Activated T-cell treated with anti-CD3 and anti-CD28 coated beads, Interleukin-2, amount 50 U/mL, for 72 hours (primary cell): ENCODE data around the gene GRIK3. TPM values are rescaled to one million over a fixed set of nuclear protein-coding genes. Genes with fewer than 3 reads are reported as not detected.

Experiments
- ATAC-seq, 2 donors: fragments of 150-1000 bp; cut with Tn5 transposase; replicated peaks in 1 of 2; 2 replicates each; pipeline ENCODE4 v1.10.0; 2021; ENCODE audit warnings: moderate library complexity in 2 of 2, mild to moderate bottlenecking in 1 of 2
- DNase-seq, 2 donors: peaks; one replicate each; pipeline ENCODE4 v3.0.0; 2021 to 2022; ENCODE audit warnings: mixed read lengths in 1 of 2
- H3K27ac Mint-ChIP-seq: one replicate; pipeline ENCODE4 v1.8.0; 2022; ENCODE audit warnings: mild to moderate bottlenecking, moderate library complexity, mixed read lengths
- H3K27me3 Mint-ChIP-seq: one replicate; pipeline ENCODE4 v1.8.0; 2022; ENCODE audit warnings: low read depth, mixed read lengths
- H3K36me3 Mint-ChIP-seq, 2 donors: one replicate each; pipeline ENCODE4 v1.8.0; 2022; ENCODE audit warnings: mixed read lengths in 2 of 2, mild to moderate bottlenecking in 1 of 2; ENCODE audit not compliant: insufficient read depth in 2 of 2
- H3K4me1 Mint-ChIP-seq: one replicate; pipeline ENCODE4 v1.8.0; 2022; ENCODE audit warnings: low read depth, mixed read lengths
- H3K4me3 Mint-ChIP-seq, 2 donors: one replicate each; pipeline ENCODE4 v1.8.0; 2022; ENCODE audit warnings: mild to moderate bottlenecking in 2 of 2, mixed read lengths in 2 of 2, moderate library complexity in 2 of 2
- H3K9me3 Mint-ChIP-seq, 2 donors: one replicate each; pipeline ENCODE4 v1.8.0; 2022; ENCODE audit warnings: mixed read lengths in 2 of 2
- total RNA-seq, 2 donors: library from RNA; stranded (reverse); gene quantifications; one replicate each; pipeline ENCODE4 v1.2.3, GENCODE V29; 2022

Gene GRIK3
- total RNA-seq, 2 donors from 2014 or later = not detected

GRCh38 chr1:36951761-36952160 is 82.6 kb downstream of the GRIK3 start:
- Mint-ChIP-seq H3K4me3 (no peak overlapping the region), H3K4me1 (no peaks in the 10 kb centered on the region), H3K36me3 (no peaks in the 10 kb centered on the region), H3K27ac (no peak overlapping the region), H3K27me3 (peaks cover 27% of the 10 kb centered on the region), H3K9me3 (no peaks in the 10 kb centered on the region)
- DNase-seq = no peak
- no peak for ATAC-seq

DNA sequence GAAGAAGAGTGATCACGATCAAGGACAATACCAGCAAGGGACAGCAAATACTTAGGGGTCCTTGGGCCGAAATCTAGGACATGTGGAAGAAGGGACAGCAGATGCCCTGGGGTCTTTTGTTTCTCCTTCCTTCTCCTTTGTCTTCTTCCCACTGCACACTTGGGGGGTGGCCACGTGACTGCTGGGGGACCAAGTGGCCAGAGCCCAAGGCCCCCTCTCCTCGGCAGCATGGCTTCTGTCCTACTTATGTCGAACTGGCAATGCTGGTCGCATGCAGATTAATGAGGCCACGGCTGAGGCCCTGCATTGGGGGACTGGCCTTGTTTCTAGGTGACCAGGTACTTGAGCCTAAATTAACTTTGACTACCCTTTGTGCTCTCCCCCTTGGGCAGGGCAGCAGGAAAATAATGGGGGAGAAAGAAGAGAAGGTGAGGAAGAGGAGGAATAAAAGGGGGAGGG is 83.0 kb downstream of the GRIK3 start:
- Mint-ChIP-seq H3K27me3 (peaks cover 31% of the 10 kb centered on the region), H3K27ac (no peak overlapping the region), H3K4me1 (no peaks in the 10 kb centered on the region), H3K4me3 (no peak overlapping the region), H3K36me3 (no peaks in the 10 kb centered on the region), H3K9me3 (no peaks in the 10 kb centered on the region)
- ATAC-seq (no peak), DNase-seq (no peak)

DNA sequence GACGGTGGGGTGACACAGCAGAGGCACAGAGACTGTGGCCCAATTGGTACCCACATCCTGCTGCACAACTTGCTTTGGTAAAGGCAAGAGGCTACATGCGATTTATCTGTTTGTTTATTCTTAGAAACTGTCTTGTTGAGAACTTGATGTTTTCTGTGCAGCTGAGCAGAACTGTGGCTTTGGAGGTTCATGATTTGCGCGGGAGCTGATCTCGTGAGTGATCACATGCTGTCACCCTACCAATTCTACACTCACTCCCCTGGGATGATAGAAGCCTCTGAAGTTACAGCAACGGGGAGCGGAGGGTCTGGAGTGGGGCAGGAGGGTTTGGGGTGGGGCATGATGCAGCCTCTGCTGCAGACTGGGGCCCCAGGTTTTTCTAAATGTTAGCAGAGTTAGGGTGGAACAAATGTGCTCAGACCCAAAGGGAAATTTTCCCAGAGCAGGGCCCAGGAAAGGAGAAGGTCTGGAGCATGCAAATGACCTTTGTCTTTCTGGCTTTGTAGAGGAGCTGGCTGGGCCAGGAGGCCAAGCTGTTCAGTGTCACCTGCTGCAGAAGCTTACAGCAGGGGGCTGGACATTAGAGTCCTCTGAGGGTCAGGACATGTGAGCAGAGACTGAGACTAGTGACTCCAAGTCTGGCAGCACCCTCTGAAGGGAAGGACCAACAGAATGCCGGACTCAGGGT is 83.6 kb downstream of the GRIK3 start:
- DNase-seq = no peak
- H3K9me3 Mint-ChIP-seq = no peaks in the 10 kb centered on the region
- H3K27me3 Mint-ChIP-seq = peaks cover 31% of the 10 kb centered on the region
- H3K4me3 Mint-ChIP-seq = no peak overlapping the region
- no peak for ATAC-seq
- H3K27ac Mint-ChIP-seq = no peak overlapping the region
- no peaks in the 10 kb centered on the region for H3K36me3 Mint-ChIP-seq
- no peaks in the 10 kb centered on the region for H3K4me1 Mint-ChIP-seq

DNA sequence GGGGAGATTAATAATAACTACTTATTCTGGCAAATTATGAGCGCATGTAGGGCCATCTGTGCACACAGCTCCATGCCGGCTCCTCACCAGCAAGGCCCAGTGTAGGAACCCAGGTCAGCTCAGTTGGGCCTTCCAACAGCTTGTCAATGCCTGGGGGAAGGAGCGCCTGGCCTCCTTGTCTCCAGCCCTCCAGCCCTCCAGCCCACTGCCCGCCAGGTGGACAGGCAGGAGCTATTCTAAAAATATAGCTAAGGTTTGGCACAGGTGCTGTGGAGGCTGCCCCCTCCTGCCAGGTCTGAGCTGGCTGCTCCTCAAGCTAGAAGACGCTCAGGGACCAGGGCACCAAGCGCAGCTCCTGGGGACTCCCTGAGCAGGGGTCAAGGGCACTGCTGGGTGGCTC is 85.7 kb downstream of the GRIK3 start:
- H3K9me3 Mint-ChIP-seq = no peaks in the 10 kb centered on the region
- no peak overlapping the region for H3K4me3 Mint-ChIP-seq
- ATAC-seq (no peak), DNase-seq (no peak)
- no peaks in the 10 kb centered on the region for H3K36me3 Mint-ChIP-seq
- no peak overlapping the region for H3K27ac Mint-ChIP-seq
- no peaks in the 10 kb centered on the region for H3K4me1 Mint-ChIP-seq
- H3K27me3 Mint-ChIP-seq = peaks cover 31% of the 10 kb centered on the region

- ATAC-seq (no peak), DNase-seq (no peak)
- no peak overlapping the region for H3K27ac Mint-ChIP-seq
- no peak overlapping the region for H3K4me3 Mint-ChIP-seq
- H3K4me1 Mint-ChIP-seq = no peaks in the 10 kb centered on the region
- H3K27me3 Mint-ChIP-seq = peaks cover 31% of the 10 kb centered on the region
- no peaks in the 10 kb centered on the region for H3K36me3 Mint-ChIP-seq
- no peaks in the 10 kb centered on the region for H3K9me3 Mint-ChIP-seq
Observed at GRCh38 chr1:36948147-36948546, 86.2 kb downstream of the GRIK3 start.

- peaks cover 28% of the 10 kb centered on the region for H3K27me3 Mint-ChIP-seq
- no peaks in the 10 kb centered on the region for H3K36me3 Mint-ChIP-seq
- no peak overlapping the region for H3K4me3 Mint-ChIP-seq
- no peak overlapping the region for H3K27ac Mint-ChIP-seq
- ATAC-seq (no peak), DNase-seq (no peak)
- no peaks in the 10 kb centered on the region for H3K4me1 Mint-ChIP-seq
- H3K9me3 Mint-ChIP-seq = no peaks in the 10 kb centered on the region
Observed at GRCh38 chr1:36947384-36947783, 86.9 kb downstream of the GRIK3 start.

DNA sequence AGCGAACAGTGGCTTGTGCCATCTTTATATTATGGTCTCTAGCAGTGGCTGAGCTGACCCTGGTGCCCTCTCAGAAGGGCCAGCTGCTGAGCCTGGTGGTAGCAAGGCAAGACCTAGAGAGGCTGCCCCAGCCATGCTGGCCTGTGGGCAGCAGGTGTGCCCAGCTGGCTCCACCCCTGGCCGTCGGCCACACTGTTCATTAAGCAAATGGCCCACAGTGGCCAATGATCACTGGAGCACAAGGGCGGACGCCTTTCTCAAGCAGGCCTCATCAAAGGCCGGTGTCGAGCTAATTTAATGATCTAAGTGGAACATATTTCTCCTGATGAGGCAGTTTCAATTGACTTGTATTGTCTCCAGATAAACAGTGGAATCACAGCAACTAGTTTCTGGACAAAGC is 89.4 kb downstream of the GRIK3 start:
- no peaks in the 10 kb centered on the region for H3K9me3 Mint-ChIP-seq
- ATAC-seq = no peak
- H3K27me3 Mint-ChIP-seq = peaks cover 18% of the 10 kb centered on the region
- no peaks in the 10 kb centered on the region for H3K36me3 Mint-ChIP-seq
- H3K4me1 Mint-ChIP-seq = no peaks in the 10 kb centered on the region
- no peak overlapping the region for H3K4me3 Mint-ChIP-seq
- no peak for DNase-seq
- H3K27ac Mint-ChIP-seq = no peak overlapping the region

GRCh38 chr1:36942148-36942547 is 92.2 kb downstream of the GRIK3 start:
- Mint-ChIP-seq H3K27me3 (peaks cover 13% of the 10 kb centered on the region), H3K4me3 (no peak overlapping the region), H3K9me3 (peaks cover 0 to 1% of the 10 kb centered on the region in 2 donors), H3K36me3 (no peaks in the 10 kb centered on the region), H3K27ac (no peak overlapping the region), H3K4me1 (no peaks in the 10 kb centered on the region)
- no peak for DNase-seq
- ATAC-seq = no peak

DNA sequence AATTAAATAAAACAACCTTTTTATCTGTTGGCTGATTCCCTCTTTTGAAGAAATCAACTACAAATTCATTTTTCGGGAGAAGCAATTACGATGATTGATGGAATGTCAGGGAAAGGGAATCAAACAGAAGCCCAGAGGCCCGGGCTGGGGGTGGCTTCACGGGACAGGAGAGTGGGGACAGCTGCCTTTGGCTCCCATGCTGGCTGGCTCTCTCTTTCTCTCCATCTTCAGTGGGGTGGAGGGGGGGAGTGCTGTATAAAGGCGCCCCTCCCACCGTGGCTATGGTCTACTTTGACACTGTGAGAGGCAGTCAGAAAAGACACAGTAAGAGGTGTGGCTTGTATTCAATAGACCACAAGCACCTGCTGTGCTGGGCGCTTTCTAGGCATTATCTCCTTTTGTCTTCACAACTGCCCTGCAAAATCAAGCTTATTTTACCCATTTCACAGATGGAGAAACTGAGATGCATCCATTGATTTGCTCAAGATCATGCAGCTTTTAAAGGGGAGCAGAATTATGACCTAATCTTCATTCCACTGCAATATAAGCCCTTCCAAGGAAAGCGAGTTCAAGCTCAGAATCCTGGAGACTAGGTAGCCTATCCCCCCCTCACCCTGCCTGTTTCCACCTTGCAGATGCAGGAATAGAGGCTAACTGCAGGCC is 92.9 kb downstream of the GRIK3 start:
- no peaks in the 10 kb centered on the region for H3K36me3 Mint-ChIP-seq
- peaks cover 0 to 1% of the 10 kb centered on the region in 2 donors for H3K9me3 Mint-ChIP-seq
- no peak overlapping the region for H3K4me3 Mint-ChIP-seq
- H3K27ac Mint-ChIP-seq = no peak overlapping the region
- DNase-seq (no peak), ATAC-seq (no peak)
- H3K27me3 Mint-ChIP-seq = peaks cover 10% of the 10 kb centered on the region
- H3K4me1 Mint-ChIP-seq = no peaks in the 10 kb centered on the region

GRCh38 chr1:36938819-36939218 is 95.5 kb downstream of the GRIK3 start:
- H3K4me3 Mint-ChIP-seq = no peak overlapping the region
- no peak for DNase-seq
- ATAC-seq = no peak
- H3K9me3 Mint-ChIP-seq = peaks cover 0 to 1% of the 10 kb centered on the region in 2 donors
- H3K36me3 Mint-ChIP-seq = no peaks in the 10 kb centered on the region
- H3K27ac Mint-ChIP-seq = no peak overlapping the region
- no peaks in the 10 kb centered on the region for H3K4me1 Mint-ChIP-seq
- peaks cover 19% of the 10 kb centered on the region for H3K27me3 Mint-ChIP-seq

GRCh38 chr1:36937371-36937770 is 96.9 kb downstream of the GRIK3 start:
- Mint-ChIP-seq H3K4me1 (no peaks in the 10 kb centered on the region), H3K9me3 (peaks cover 0 to 1% of the 10 kb centered on the region in 2 donors), H3K27me3 (peaks cover 19% of the 10 kb centered on the region), H3K27ac (no peak overlapping the region), H3K4me3 (no peak overlapping the region), H3K36me3 (no peaks in the 10 kb centered on the region)
- DNase-seq (no peak), ATAC-seq (no peak)

DNA sequence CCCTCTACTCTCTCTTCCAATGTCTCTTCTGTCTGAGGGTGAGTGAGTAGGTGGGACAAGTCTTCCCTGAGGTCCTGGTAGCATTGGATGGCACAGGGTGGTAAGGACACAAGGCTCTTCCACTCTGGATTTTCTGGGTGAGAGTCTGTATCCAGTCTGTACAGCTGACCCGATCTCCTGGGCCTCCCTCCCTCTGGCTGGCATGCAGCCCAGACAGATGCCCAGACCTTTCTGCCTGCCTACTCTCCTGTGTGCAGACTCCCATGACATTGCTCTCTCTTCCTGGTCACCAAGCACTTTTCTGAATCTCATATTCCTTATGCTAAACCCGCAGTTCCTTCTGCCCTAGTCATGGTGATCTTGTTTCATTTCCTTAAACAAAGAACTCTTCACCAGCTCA is 100.3 kb downstream of the GRIK3 start:
- H3K9me3 Mint-ChIP-seq = peaks cover 0 to 1% of the 10 kb centered on the region in 2 donors
- H3K4me3 Mint-ChIP-seq = no peak overlapping the region
- H3K27ac Mint-ChIP-seq = no peak overlapping the region

DNA sequence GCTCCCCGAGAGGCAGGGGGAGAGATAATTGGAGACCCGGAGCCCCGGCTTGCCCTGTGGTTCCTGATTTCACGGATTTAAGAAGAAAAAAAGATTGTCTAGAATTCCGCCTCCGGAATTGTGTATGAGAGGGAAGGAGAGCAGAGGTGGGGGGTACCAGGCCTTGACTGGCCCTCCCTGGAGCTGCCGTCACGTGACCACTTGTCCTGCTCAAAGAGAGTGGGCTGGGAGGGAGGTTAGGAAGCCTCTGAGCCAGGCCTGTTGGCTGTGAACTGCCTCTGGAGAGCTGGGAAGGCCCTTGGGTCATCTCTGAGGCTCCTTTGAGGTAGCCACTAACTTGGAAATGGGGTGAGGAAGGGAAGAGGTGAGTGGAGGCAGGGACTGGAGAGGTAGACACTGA is 106.5 kb downstream of the GRIK3 start:
- no peaks in the 10 kb centered on the region for H3K36me3 Mint-ChIP-seq
- H3K4me3 Mint-ChIP-seq = no peak overlapping the region
- no peaks in the 10 kb centered on the region for H3K9me3 Mint-ChIP-seq
- no peak for DNase-seq
- H3K27me3 Mint-ChIP-seq = no peaks in the 10 kb centered on the region
- H3K4me1 Mint-ChIP-seq = no peaks in the 10 kb centered on the region
- no peak for ATAC-seq
- no peak overlapping the region for H3K27ac Mint-ChIP-seq

More for the DNA sequence above, 100.3 kb downstream of the GRIK3 start:
- H3K27me3 Mint-ChIP-seq = peaks cover 19% of the 10 kb centered on the region
- H3K4me1 Mint-ChIP-seq = no peaks in the 10 kb centered on the region
- ATAC-seq = no peak
- no peaks in the 10 kb centered on the region for H3K36me3 Mint-ChIP-seq
- no peak for DNase-seq

DNA sequence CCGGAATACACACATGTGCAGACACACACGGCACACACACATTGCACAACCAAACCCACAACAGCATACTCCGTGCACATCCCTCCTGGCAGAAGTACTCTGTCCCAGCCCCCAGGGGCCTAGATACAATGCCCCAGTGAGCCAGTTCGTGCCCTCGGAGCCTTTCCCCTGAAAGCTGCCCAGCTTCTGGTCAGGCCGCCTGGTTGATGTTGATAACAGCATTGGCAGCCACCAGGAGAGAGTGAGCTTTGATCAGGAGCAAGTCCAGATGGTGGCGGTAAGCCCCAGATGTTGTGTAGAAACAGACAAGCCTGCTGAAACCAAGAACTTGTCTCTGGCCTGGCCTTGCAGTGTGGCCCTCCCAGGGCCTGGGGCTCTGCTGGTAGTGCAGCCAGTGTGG is 109.1 kb downstream of the GRIK3 start:
- ATAC-seq (no peak), DNase-seq (no peak)
- no peaks in the 10 kb centered on the region for H3K4me1 Mint-ChIP-seq
- no peaks in the 10 kb centered on the region for H3K36me3 Mint-ChIP-seq
- H3K27me3 Mint-ChIP-seq = no peaks in the 10 kb centered on the region
- H3K27ac Mint-ChIP-seq = no peak overlapping the region
- no peak overlapping the region for H3K4me3 Mint-ChIP-seq
- no peaks in the 10 kb centered on the region for H3K9me3 Mint-ChIP-seq
